NCI-H2171 (cell line): ENCODE results near the gene PLB1.
A peak's percentile ranks its signal among the peaks of the same experiment; 100 is the strongest.
"Not testable (repeated sequence)": the region's sequence is repeated elsewhere in the genome, so short reads cannot be mapped to it uniquely, and the experiment has no call there.

Experiments used
- DNase-seq: peaks from one replicate; lab custom pipeline; 2025; lab: John Stamatoyannopoulos, UW

Gene PLB1

DNA sequence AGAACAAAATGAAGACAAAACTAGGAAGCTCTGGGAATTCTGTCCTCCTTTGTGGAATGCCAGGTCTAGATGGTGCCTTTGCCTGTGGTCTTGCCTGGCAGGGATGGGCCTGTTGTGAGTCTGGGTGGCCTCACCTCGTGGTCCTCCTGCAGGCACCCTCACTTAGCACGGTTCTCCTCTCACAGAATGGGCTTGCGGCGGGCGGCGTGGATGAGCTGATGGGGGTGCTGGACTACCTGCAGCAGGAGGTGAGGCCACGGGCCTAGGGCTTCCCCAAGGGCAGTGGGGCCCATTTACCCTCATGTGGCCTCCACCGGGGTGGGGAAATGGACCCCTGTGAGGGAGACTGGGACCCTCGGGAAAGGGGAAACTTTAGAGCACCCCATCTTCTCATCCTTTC lies 42.3 kb downstream of the PLB1 start:
- no peak for DNase-seq

- no peak for DNase-seq
Measured at GRCh38 chr2:28538652-28539051, 42.8 kb downstream of the PLB1 start.

DNA sequence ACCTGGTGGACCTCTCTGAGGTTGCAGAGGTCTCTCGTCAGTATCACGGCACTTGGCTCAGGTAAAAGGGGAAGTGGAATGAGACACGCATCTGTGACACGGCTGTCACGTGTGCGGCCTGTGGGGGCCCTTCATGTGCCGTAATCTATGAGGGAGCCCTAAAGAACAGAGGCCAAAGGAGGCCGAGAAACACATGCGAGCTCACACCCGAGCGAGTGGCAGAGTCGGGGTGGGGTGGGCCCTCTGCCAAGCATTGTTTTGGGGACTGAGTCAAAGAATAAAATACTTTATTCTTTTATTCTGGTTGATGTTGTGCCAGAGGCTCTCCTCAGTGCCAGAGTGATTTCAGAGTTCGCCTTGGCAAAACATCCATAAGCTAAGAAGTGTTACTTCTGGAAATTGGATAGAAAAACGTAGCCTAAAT lies 43.3 kb downstream of the PLB1 start:
- DNase-seq: no peak

DNA sequence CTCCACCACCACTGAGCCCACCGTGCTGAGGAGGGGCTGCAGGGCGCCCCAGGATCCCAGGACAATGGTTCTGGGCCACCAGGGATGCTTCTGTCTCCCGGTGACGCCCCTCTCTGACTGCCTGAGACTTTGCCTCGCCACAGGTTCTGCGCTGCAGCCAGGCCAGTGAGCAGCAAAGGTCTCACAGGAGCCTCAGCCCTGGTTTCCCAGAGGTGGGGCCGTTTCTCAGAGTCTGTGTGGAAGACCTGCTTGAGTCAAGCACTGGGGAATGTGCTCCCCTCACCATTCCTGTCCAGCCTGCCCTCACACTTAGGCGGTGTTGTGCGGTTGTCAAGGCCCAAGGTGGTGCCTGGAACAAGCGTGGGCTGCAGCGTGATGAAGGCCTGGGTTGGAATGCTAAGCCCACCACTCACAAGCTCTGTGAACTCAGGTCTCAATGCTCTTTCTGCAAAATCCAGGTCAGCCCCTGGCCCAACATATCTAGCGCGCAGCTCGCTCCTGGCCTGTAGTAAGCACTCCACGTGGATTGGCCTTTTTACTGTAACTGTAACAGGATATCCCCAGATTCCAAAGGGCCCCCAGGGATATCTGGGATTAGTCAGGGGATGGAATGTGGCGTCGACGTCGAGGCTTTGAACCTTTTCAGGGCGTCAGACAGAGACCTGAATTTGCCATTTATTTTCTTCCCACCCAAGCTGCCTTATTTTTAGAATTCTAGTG lies 47.6 kb downstream of the PLB1 start:
- peak; percentile 11 for DNase-seq

GRCh38 chr2:28544036-28544346 lies 48.1 kb downstream of the PLB1 start:
- no peak for DNase-seq

- DNase-seq: no peak
Measured at GRCh38 chr2:28544405-28544921, 48.6 kb downstream of the PLB1 start.

DNA sequence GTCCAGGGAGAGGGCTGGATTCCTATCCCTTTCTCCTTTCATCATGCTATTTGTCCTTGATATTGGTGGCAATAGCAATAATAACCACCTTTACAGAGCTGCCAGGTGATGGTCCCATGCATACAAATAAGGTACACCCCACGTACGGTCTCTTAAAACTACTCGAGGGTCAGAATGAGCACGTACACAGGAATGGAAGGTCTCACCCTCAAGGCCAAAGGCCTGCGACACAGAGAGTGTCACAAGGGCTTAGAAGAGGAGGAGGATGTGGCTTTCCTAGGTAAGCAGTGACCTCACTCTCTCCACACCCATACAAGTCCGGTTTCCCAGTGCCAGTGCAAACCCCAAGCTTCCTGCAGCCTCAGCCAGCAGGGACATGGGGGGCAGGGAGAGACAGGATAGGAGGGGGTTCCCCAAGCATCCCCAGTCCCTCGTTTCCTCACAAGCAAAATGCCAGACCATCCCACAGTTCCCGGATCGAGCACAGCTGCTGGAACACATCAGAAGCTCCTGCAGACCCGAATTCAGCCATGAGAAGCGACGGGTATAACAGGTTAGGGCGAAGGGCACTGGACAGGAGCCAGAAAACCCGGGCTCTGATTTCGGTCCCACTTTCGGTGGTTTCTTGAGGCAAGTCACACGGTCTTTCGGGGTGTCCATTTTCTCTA lies 49.2 kb downstream of the PLB1 start:
- no peak for DNase-seq

- no peak for DNase-seq
Measured at GRCh38 chr2:28545590-28546200, 49.8 kb downstream of the PLB1 start.

GRCh38 chr2:28546242-28546641 lies 50.4 kb downstream of the PLB1 start:
- DNase-seq: no peak

DNA sequence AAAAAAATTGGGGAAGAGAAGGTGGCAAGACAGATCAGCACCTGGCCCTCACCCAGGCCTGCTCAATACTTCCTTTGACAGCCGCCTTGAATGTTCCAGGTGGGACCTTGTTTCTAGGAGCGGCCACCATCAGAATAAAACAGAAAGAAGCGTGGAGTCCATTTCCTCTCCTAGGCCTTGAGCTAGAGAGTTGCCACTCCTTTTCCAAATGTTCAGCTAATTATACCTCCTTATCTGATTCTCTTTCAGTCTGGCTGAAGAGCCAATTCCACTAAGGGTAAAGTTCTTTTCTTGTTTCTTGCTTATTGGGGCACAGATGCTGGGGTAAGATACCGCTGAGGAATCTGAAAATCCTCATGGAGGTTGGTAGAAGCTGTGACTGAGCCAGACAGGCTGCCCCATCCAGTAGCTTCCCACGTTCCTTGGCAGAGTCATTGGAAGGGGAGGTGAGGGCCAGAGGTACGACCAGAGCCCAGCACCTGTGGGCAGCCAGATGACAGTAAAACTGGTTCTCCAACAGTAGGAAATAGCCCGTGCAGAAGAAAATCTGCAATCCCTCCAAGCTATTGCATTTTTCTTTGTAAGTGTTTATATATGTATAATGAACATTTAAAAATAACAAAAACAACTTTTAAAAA lies 51.5 kb downstream of the PLB1 start:
- DNase-seq: no peak

- no peak for DNase-seq
Measured at GRCh38 chr2:28547906-28548600, 52.2 kb downstream of the PLB1 start.

DNA sequence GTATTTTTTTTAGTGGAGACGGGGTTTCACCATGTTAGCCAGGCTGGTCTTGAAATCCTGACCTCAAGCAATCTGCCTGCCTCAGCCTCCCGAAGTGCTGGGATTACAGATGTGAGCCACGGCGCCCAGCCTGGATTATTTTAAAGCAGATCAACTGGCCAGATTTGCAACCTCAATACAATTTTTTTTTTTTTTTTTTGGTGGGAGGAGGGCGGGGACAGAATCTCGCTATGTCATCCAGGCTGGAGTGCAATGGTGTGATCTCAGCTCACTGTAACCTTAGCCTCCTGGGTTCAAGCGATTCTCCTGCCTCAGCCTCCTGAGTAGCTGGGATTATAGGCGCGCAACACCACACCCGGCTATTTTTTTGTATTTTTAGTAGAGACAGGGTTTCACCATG lies 54.5 kb downstream of the PLB1 start:
- not testable (repeated sequence) for DNase-seq

DNA sequence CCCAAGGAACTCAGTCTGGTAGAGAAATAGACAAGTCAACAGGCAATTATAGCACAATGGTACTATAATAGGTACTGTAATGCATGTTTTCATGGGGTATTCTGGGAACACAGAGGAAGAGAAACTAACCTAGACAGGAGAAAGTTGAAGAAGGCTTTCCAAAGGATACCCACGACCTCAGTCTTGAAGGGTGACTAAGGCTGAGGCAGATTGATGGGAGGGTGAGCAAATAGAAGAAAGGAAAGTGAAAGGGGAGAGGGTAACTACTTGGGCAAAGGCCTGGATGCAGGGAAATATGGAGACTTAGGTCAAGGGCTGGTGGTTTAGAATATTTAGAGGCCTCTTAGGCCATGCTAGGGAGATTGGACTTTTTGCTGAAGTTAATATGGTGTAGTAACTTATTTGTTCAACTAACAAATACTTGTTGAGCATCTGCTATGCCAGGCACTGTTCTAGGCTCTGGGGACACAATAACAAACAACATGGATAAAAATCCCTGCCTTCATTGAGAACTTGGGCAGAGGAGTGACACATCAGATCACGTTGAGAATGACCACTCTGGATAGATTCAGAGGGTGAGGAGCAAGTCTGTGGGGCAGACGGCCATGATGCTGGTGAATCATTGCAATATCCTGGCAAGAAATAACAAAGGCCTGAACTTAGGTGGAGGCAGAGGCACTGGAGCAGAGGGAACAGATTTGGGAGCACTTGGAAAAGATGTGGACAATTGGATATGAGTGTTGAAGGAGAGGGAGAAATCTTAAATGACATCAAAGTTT lies 56.4 kb downstream of the PLB1 start:
- no peak for DNase-seq

- no peak for DNase-seq
Measured at GRCh38 chr2:28556303-28556702, 60.4 kb downstream of the PLB1 start.

DNA sequence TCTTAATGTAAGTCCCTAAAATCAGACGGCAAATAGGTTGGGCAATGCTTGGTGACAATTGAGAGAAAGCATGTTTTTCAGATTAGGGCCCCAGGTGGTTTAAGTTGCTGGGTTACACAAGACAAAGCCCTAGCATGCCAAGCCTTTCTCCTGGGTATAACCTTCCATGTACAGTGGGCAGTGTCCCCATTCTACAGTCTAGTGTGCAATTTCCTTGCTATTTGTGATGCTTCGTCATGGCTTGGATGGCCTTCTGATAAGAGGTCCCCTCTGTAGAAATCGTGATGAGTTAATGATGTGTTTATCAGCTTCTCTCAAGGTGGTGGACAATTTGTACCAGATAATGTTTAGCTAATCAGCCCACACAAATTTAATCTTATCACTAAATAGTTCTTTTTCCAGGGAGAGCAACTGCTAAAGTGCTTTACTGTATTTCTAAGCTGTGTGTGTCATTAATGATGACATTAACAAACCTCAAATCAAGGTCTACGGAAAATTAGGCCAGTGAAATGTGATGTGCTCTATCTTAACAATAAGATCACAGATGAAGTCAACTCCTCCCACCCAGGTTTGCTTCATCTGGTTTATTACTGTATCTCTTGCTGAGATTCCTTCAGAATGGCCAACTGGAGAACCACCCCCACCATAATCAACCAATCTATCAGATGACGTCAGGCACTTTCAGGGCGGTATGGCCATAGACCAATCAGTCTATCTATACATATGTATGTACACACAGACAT lies 61.7 kb downstream of the PLB1 start:
- no peak for DNase-seq

GRCh38 chr2:28558158-28558820 lies 62.4 kb downstream of the PLB1 start:
- DNase-seq: no peak

DNA sequence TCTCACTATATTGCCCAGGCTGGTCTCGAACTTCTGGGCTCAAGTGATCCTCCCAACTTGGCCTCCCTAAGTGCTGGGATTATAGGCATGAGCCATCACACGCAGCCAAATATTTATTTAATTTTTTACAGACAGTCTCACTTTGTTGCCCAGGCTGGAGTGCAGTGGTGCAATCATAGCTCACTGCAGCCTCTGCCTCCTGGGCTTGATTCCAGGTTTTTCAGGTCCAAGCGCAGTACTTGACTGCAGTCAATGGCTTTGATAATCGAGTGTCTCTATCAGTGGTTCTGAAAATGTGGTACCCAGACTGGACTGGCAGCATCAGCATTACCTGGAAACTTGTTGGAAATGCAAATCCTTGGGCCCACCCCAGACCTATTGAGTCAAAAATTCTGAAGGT lies 63.1 kb downstream of the PLB1 start:
- no peak for DNase-seq

DNA sequence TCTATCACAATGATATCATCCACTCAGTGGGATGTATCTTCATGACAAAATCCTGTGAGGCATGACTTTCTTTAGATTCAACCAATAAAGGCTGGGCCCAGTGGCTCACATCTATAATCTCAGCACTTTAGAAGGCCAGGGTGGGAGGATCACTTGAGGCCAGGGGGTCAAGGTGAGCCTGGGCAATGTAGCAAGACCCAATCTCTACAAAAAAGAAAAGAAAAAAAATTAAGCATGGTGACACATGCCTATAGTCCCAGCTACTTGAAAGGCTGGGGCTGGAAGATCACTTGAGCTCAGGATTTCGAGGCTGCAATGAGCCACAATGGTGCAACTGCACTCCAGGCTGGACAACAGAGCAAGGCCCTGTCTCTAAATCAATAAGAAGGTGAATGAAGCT lies 68.0 kb downstream of the PLB1 start:
- no peak for DNase-seq

- no peak for DNase-seq
Measured at GRCh38 chr2:28564346-28564745, 68.5 kb downstream of the PLB1 start.

- DNase-seq: no peak
Measured at GRCh38 chr2:28565033-28565432, 69.2 kb downstream of the PLB1 start.
